ENCODE data around the gene PKD2.
"Not testable (repeated sequence)": the region's sequence is repeated elsewhere in the genome, so short reads cannot be mapped to it uniquely, and the experiment has no call there.

PKD2 gene

GRCh38 chr4:87989765-87990164 lies 17.7 kb upstream of the PKD2 start:
- DNase-seq, result no peak

- DNase-seq, result no peak
Measured at GRCh38 chr4:87995435-87995834, 12.0 kb upstream of the PKD2 start.

GRCh38 chr4:87999191-87999691 lies 8.2 kb upstream of the PKD2 start:
- DNase-seq, result not testable (repeated sequence)

GRCh38 chr4:88001871-88002270 lies 5.6 kb upstream of the PKD2 start:
- DNase-seq, result no peak

- no peak for DNase-seq
Measured at GRCh38 chr4:88002786-88003185, 4.6 kb upstream of the PKD2 start.

DNA sequence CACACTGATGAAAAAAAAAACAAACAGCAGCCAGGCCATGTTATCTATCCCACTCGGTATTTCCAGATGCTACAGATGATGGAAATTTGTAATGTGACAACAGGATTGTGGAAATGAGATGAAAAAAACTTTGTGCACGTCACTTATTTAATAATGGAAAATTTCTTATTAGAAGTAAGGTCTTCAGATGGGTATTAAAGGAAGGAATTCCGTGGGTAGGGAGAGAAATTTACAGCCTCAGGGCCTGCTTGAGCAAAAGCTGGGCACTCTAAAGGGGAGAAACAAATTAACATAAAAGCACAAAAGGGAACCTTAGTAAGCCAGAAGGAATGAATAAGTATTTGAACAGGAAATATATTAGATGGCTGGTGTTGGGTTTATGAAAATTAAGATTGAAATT lies 4.2 kb upstream of the PKD2 start:
- DNase-seq, result no peak

GRCh38 chr4:88005076-88005475 lies 2.4 kb upstream of the PKD2 start:
- DNase-seq, result no peak

- DNase-seq, result no peak
Measured at GRCh38 chr4:88005946-88006345, 1.5 kb upstream of the PKD2 start.

GRCh38 chr4:88006956-88007303 lies 505 bp upstream of the PKD2 start:
- no peak for DNase-seq

- DNase-seq, result no peak
Measured at GRCh38 chr4:88008122-88008742, 797 bp downstream of the PKD2 start.

GRCh38 chr4:88008743-88009171 lies 1.3 kb downstream of the PKD2 start:
- DNase-seq, result no peak

- no peak for DNase-seq
Measured at GRCh38 chr4:88009871-88010270, 2.4 kb downstream of the PKD2 start.

DNA sequence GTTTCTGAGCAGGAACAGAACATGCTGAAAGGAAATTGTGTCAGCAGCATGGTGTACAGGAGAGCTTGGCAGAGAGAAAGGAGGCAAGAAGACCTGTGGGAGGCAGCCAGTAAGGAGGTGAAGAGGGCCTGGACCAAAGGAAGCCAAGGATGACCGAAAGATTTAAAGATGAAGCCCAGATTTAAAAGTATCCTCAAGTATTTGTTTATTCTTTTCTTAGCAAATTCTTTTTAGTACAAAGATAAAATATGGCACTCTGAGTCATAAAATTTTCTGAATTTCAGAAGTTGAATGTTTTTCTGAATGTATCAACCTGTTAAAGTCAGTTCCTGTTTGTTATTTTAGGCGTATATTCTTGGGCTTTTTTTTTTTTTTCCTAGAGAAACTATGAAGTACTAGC lies 3.5 kb downstream of the PKD2 start:
- no peak for DNase-seq

GRCh38 chr4:88012647-88013046 lies 5.2 kb downstream of the PKD2 start:
- DNase-seq, result no peak

DNA sequence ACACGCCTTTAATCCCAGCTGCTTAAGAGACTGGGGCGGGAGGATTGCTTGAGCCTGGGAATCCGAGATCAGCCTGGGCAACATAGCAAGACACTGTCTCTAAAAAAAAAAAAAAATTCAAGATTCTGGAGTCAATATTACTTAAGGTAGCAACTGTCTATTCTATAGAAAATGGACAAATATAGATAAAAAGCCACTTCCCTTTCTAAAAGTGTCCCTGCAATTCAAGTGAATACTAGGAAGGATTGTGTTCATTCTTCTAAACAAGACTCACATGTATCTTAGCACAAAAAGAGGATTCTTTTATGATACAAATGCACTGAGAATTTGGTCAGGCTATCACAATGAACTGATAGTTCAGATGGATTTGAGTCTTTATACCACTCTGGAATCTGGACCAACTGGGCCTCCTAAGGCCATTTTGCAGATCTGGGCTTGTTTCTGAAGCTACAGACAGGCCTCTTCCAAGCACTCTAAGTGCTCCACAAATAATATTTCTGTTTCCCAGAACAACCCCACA lies 7.0 kb downstream of the PKD2 start:
- no peak for DNase-seq

DNA sequence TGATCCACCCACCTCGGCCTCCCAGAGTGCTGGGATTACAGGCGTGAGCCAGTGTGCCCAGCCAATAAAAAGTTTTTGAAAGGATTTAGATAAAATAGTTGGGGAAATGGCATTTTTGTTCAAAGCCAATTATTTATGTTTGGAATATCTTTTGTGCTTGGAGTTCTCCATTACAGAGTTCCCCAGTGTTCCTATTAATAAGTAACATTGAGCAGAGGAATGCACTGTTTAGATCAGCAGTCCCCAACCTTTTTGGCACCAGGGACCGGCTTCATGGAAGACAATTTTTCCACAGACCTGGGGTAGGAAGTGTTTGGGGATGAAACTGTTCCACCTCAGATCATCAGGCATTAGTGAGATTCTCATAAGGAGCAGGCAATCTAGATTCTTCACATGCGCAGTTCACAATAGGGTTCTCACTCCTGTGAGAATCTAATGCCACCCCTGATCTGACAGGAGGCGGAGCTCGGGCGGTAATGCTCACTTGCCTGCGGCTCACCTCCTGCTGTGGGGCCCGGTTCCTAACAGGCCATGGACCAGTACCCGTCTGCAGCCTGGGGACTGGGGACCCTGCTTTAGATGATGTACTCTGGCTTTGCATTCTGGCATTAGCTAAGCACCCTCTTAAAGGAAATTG lies 8.3 kb downstream of the PKD2 start:
- no peak for DNase-seq

GRCh38 chr4:88017516-88018297 lies 10.3 kb downstream of the PKD2 start:
- no peak for DNase-seq

GRCh38 chr4:88018466-88018865 lies 11.0 kb downstream of the PKD2 start:
- DNase-seq, result no peak

- no peak for DNase-seq
Measured at GRCh38 chr4:88021824-88022223, 14.4 kb downstream of the PKD2 start.

GRCh38 chr4:88022289-88022688 lies 14.9 kb downstream of the PKD2 start:
- no peak for DNase-seq

DNA sequence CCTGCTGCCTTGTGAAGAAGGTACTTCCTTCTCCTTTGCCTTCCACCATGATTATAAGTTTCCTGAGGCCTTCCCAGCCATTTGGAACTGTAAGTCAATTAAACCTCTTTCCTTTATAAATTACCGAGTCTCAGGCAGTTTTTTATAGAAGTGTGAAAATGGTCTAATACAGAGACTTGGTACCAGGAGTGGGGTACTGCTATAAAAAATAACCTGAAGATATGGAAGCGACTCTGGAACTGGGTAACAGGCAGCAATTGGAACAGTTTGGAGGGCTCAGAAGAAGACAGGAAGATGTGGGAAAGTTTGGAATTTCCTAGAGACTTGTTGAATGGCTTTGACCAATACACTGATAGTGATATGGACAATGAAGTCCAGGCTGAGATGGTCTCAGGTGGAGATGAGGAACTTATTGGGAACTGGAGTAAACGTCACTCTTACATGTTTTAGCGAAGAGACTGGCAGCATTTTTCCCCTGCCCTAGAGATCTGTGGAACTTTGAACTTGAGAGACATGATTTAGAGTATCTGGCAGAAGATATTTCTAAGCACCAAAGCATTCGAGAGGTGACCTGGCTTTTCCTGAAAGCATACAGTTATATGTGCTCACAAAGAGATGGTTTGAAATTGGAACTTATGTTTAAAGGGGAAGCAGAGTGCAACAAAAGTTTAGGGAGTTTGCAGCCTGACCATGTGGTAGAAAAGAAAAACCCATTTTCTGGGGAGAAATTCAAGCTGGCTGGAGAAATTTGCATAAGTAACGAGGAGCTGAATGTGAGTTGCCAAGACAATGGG lies 18.6 kb downstream of the PKD2 start:
- DNase-seq, result not testable (repeated sequence)

DNA sequence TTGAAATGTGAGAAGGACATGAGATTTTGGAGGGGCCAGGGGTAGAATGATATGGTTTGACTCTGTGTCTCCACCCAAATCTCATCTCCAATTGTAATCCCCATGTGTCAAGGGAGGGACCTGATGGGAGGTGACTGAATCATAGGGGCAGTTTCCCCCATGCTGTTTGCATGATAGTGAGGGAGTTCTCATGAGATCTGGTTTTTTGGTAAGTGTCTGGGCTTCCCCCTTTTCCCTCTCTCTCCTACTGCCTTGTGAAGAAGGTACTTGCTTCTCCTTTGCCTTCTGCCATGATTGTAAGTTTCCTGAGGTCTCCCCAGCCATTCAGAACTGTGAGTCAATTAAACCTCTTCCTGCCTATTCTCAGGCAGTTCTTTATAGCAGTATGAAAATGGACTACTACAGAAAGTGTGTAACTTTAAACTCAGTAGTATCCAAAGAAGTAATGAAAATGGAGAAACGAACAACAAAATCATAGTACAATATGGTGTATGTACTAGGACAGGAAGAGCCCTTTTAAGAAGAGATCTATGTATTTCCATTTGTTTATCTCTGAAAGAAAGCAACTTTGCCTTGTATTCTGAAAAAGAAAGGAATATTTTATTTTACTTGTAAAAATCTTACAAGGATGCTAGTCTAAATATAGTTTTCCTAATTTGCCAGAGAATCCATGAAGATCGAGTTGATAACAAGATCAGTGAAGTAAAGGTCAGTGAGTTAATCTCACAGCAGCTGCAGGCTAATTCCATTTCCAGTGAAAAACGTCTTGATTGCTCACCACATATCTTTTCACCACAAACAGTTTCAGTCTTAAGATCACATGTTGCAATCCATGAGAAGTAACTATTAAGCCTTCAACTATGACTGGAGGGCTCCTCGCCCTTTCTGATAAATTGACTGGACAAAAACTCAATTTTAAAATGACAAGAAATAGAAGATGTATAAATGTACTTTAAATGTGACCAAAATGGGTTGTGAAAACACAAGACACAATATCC lies 20.5 kb downstream of the PKD2 start:
- no peak for DNase-seq

All from activated CD4-positive, alpha-beta T cell treated with anti-CD3 and anti-CD28 coated beads, Interleukin-2, amount 50 U/mL, for 4 hours (primary cell).